Measurements from ENCODE around the gene GPR119.
A peak's percentile ranks its signal among the peaks of the same experiment; 100 is the strongest.
"Not testable (repeated sequence)": the region's sequence is repeated elsewhere in the genome, so short reads cannot be mapped to it uniquely, and the experiment has no call there.

The GPR119 gene

GRCh38 chrX:130339408-130340222 is 45.9 kb downstream of the GPR119 start, which contains the start of gene SLC25A14:
Gene SLC25A14 (plus strand): TSS chrX:130339919. CDS start chrX:130340279, 360 bp downstream.
- DNase-seq (ENCODE audit: low read depth): peak; percentile 41

DNA sequence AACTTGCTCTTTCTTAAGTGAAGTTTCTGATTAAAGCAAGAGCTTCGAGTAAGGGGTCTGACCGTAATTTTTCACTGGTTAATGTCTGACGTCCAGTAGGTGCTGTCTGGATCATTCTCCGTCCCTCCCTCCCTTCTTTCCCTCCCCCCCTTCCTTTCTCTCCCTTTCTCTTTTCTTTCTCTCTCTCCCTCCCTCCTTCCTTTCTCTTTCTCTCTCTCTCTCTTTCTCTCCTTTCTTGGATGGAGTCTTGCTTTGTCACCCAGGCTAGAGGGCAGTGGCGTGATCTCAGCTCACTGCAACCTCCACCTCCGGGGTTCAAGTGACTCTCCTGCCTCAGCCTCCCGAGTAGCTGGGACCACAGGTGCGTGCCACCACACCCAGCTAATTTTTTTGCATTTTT is 46.6 kb downstream of the GPR119 start:
- DNase-seq (ENCODE audit: low read depth): not testable (repeated sequence)

DNA sequence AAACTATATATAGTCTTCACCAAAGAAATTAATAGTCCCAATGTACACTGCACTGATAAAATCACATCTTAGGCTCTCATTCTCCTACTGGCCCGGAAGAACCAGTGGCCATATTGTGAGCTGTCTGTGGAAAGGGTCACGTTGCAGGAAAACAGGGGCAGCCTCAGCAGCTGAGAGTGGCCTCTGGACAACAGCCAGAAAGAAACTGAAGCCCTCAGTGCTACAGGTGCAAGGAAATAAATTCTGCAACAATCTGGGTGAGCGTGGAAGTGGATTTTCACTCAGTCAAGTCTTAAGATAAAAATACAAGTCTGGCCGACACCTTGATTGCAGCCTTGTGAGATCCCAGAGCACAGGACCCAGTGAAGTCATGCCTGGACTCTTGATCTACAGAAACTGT is 48.9 kb downstream of the GPR119 start:
- DNase-seq (ENCODE audit: low read depth): no peak

Data from stimulated activated CD8-positive, alpha-beta memory T cell treated with anti-CD3 and anti-CD28 coated beads, Interleukin-12 subunit alpha, Interleukin-12 subunit beta, amount 100 ng/mL, for 4 hours (primary cell).